Amniotic stem cell (primary cell): ENCODE results near the gene PLA2G4F.

ENCODE experiments used
- DNase-seq: peaks from one replicate; lab custom pipeline; 2025; lab: John Stamatoyannopoulos, UW

The PLA2G4F gene

DNA sequence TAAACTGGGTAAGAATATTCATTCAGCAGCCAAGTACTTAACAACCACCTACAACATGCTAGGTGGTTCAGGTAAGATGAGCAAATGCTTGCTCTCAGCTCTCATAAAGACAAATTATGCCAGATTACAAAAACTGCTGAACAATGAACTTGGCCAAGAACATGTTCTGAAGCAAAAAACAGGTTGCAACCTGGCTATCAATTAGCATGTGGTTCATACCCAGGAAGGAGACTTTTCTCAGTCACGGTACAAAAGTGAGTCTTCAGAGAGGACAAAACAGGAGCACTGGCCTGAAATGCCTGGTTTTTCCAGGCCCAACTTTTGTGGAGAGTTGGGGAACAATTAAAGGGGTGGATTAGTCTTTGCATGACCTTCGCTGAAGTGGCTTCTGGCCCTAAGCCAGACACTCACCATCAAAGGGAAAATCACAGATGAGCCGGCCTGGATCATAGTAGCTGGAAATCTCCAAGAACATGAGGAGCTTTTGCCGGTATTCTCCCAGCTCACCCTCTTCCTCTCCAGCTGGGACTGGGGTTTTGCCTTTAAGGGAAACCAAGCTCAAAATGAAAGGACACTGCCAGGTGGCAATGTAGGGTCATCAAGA lies 7.6 kb upstream of the PLA2G4F start:
- DNase-seq = no peak

DNA sequence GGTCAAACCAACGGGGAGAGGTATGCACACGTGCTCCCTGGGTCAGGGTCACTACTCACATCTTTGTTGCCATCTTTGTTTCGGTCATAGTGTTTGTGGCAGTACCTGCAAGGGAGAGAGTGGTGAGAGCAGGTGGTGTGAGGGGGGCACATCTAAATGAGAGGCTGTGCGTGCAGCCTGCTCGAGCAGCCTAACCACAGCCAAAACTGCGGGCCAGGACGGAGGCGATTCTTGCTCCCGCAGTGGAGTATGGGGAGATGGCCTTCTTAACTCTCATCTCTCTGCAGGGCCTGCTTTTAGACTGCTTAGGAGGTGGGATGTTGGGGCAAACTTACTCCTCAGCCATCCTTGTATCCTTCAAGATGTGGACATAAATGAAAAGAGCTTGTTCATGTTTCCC lies 6.9 kb upstream of the PLA2G4F start:
- DNase-seq = no peak

DNA sequence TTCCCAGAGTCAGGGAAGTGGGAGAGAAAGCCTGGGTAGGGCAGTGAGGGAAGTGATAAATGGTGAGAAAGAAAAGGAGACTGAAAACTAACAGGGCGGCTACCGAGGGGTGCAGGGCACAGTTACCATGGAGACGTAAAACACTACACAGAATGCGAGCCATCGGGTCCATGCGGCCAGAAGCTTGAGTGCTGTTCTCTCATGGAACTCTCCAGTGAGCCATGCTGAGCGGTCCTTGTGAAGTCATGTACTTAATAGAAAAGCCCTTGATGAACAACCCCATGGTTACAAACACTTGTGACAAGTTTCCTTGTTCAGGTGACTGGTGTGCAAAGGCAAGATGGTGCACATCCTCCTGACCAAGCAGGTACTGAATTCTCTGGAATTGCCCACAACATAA lies 3.7 kb upstream of the PLA2G4F start:
- no peak for DNase-seq

DNA sequence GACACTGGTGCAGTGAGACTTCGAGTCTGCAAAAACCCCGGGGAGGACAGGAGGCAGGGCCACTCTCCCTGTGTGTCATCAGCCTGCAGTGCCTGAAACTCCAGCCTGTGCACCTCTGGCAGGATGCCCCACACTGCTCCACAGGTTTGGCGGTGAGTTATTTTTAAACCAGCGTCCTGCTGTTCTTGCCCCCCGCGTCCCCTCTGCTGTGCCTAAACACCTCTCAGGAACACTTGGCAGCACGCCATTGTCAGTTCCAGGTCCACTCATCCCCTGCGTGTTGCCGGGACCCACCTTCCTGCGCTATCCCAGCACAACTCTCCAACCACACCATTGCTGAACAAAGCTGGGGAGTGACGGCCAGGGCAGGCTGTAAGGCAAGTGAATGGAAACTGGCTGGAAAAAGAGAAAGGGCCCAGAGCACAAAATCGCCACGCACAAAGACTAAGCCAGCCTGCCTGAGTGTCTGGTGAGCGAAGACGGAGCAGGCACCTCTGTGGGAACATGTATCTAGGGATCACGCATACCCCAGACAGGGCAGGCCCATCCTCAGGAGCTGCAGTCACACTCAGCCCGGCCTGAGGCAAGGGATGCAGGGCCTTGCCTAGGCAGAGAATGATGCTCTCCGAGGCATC lies 3.1 kb upstream of the PLA2G4F start:
- DNase-seq = no peak

DNA sequence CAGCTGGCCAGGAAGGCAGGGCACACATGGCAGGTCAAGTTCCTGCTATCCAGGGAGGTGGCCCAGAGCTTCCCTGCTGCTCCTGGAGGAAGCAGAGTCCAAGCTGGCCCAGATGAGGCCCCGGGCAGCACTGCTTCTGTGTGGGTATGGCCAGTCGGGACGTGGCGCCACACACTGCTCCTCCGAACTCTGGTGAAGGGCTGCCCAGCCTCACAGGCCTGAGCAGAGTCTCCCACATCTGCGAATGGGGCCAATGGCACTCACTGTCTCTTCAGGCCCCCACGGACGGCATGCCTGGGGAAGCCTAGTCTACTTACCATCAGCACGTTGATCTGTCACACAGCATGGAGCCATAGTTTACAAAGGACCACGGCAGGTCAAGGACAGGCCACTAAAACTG lies 2.5 kb upstream of the PLA2G4F start:
- DNase-seq = no peak

DNA sequence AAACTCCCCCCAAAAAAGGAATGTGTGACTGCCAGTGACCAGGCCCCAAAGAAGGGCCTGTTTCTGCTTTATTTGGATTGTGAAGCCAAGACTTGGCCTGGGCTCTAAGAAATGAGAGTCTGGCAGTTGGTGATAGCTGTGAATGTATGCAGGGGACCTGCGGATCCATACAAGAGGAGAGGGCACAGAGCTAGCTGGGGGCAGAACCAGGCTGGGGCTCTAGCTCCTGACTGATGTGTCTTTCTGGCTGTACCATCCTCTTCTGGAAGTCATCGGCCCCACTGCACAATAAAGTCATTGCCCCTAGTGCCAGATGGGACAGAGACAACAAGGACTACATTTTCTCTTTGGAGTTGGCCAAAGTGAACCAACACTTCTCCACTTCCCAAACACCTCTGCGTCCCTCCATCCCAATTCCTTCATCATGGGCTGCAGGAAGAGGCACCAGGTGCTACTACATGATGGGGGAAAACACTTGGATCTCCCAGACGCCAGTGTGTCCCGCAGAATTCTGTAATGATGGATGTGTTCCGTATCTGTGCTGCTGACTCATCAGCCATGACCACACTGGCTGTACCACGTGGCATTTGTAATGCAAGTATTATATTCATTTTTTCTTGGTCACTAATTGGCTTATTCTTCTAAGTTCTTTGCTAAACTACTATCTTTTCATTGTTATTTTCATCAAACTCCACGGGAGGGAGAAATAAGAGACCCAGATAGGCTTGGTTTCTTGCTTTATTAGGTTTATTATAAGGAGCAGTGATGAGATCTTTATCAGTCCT lies 1.7 kb upstream of the PLA2G4F start:
- DNase-seq = no peak

DNA sequence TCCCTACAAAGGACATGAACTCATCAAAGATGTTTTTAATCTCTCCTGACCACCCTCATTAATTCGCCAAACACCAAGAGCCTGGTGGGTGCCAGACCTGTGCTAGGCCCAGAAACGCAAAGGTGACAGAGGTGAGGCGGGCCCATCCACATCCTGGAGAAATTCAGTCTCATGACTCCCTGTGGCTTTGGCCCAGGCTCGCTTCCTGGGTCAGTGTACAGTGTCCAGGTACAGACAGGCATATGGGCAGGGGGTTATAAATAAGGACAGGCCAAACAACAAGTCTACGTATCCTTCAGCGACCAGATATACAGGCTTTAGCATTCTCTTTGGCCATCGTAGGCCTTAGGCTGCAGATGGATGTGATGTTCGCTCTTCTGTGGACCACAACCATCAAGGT lies 945 bp upstream of the PLA2G4F start:
- no peak for DNase-seq

DNA sequence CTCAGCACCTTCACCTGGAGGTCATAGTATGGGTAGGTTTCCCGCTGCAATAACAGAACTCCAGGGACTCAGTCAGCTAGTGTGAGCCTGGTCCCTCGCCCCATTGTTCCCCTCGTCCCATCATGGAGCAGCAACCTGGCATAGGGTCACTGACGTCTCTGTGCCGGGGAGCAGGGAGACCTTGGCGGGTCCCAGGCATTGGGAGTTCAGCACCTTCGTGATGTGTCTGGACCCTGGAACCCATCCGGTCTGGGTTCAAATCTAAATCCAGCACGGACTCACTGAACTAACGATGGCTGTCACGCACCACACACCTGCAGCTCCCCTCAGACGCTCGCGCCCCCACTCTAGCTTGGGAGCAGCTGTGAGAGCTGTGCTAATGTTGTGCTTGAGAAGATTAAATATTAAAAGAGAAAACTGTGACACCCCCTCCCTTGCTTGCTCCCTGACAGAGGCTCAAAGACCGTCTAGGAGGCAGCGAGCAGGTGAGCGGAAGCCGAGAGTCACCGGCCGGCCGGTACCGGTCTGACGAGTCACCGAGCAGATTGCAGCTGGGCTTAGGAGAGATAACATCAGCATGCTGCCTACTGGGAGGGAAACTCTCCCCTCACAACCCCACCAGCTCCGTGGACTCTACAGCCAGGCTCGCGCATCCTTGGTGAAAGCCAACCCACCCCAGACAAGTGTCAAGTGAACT lies 742 bp downstream of the PLA2G4F start:
- no peak for DNase-seq

DNA sequence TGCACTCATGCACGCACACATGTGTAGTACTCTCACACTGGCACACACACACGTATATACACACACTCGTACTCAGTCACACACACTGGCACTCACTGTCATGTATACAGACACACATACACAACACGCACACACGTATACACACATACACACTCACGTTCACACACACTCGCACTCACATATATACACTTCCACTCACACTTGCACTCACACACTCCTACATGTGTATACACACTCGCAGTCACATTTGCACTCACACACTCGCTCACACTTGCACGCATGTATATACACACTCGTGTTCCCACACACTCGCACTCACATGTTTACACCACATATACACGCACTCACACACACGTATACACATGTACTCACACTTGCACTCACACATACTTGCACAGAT lies 1.5 kb downstream of the PLA2G4F start:
- DNase-seq = no peak

DNA sequence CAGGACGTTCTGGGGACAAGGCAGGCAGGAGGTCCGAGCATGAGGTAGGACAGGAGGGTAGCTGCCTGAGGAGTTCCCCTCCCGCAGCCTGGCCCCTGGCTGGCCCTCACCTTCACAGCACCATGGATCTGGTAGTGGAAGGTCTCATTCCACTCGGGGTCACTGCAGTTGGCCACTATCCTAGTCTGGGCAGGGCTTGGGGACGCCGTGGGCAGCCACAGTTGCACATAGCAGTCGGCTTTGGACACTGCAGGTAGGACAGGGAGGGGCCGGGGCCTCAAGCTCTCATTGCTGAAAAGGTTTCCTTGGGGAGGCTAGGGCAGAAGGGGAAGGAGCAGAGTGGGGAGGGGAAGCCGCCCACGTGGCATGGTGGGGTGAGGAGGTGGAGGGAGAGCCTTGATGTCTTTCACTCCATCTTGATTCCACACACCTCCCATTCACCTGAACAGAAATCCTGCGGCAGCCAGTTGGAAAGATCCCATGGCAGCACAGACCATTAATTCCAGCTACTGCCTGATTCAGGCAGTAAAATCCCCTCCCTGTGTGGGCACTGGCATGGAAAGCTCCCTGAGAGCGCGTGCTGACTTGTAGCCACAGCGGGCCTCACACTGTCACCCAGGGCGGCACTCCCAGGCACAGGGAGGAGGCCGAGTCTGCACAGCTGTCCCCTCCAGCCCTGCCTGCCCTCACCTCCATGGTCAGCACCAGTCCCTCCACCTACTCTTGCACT lies 2.1 kb downstream of the PLA2G4F start:
- no peak for DNase-seq

DNA sequence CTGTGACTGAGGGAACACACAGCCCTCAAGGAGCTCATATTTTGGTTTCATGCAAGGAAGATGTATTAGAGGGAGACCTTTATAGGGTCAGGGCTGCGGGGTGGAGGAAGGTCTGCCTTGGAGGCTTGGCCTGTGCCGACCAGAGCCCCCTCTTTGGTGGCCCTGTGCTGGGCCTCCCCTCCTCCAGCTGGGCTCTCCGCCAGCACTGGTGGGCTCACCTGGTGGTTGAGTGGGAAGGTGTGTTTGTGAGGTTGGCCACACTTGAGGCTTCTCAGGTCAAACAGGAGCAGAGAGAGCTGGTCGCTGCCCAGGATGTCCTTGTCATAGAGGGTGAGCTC lies 2.6 kb downstream of the PLA2G4F start:
- no peak for DNase-seq

DNA sequence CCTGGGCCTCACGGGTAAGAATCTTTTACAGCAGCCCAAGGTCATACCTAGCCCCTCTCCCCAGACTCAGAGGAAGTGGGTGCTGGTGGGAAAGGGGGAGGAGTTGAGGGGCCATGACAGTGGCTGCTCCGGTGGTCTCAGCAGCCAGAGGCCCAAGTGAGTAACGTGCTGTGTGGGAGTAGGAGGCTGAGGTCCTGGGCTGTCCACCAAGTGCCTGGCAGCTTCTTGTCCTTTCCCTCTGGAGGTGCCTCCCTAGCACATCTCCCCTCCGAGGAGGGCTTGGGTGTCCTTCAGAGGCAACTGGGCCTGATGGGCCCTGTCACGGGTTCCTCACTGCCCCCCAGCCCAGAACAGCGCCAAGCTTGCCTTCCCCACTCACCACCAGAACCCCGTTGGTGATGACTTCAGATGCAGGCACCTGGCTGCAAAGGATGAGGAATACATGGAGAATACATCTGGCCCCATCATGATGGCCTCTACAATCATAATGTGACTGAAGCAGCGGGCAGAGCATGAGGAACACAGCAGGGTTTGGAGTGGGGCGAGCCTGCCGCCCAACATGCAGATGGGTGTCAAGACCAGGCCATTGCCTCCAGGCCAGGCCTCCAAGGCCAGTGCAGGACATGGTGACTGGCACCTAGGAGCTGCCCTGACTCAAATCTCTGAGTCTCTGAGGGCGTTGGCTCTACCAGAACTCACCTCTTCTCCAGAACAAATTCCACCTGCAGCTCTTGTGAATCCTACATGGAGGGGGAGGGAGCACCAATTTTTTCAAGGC lies 3.3 kb downstream of the PLA2G4F start:
- DNase-seq = no peak

DNA sequence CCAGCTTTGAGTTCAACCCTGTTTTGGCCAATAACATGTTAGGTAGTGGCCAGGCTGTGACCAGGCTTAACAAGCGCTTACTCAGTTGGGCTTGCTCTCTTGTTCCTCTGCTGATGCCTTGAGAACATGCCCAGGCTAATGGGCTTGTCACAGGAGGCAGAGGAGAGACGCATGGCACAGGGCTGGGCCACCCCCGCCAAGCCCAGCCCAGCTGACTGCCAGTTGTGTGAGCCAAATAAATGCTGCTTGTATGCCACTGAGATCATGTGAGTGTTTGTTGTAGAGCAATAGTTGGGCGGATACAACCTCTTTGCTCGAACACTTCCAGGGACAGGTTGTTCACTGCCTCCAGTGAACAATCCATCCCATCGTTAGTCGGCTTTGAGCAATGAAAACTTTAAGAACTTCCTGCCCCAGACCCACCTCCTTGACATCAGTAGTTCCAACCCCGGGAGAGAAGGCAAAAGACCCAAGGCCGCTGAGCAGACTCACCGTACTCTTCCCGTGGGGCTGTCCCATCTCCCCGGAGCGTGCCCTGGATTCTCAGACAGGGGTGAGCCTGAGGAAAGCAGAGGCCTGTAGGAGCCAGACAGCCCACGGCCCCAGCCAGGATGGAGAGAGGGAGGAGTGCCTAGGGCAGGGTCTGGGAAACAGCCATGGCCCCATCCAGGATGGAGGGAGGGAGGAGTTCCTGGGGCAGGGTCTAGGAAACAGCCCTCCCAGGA lies 4.1 kb downstream of the PLA2G4F start:
- DNase-seq = no peak

DNA sequence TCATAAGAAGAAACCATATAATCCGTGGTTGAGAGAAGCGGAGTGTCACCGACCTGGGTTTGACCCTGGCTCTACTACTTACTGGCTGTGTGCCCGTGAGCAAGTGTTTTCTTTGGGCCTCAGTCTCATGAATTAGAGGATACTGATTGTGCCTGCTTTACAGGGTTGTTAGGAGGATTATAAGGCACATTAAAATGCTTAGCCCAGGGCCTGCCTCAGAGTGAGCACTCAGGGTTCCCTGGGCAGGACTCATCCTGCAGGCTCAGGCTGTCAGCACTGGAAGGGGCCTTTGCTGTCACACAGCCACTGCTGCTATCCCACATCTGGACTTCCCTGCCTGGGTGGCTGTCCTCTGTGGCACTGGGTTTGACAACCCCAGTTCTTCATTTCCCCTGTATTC lies 4.7 kb downstream of the PLA2G4F start:
- DNase-seq = no peak

DNA sequence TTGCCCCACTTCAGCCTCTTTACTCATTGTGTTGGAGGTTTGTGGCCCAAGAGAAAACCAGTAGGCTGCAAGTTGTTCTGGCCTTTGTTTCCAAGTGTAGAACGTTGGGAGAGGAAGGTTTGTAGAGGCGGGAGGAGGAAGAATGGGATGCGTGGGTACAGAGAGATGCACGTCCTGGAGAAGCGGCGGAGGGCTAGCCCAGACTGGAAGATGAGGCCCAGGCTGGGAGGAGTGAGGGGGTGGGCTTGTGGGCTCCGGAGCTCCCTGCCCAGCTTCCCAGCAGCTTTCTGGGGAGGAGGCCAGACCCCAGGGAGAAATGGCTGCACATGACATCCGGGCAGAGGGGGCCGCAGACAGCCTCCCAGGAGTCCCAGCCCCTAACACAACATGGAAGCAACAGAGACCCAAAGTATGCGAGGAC lies 5.3 kb downstream of the PLA2G4F start:
- DNase-seq = no peak

DNA sequence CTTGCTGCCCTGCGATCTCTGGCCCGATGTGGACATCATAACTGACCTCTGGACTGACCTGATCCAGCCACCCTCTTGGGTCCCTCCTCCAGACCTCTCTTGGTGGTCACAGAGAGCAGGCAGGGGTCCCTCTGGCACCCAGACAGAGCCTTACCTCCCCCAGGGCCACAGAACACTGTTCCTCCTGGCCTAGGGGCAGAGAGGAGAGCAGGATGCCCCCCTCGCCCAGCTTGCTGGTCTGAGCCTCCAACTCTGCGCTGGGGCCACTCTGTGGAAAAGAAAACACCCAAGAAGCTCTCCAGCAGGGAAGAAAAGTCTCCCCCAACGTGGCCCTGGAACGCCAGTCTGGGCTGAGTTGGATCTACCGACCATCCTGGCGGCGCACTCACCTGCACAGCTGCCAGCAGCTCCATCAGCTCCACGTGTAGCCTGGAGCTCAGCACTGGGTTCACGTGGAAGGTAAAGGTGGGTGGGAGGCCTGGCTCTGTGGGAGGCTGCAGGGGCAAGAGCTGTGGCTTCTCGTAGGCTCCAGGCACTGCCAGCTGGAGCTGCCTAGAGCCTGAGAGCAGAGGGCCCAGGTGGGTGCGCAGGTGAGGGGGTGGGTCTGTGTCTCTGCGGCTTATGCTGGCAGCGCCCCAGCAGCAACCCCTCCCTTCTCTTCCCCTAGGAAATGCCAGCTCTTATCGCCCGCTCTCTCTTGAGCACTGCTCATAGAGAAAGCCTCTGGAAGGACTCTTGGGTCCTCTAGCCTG lies 6.0 kb downstream of the PLA2G4F start:
- DNase-seq = no peak

DNA sequence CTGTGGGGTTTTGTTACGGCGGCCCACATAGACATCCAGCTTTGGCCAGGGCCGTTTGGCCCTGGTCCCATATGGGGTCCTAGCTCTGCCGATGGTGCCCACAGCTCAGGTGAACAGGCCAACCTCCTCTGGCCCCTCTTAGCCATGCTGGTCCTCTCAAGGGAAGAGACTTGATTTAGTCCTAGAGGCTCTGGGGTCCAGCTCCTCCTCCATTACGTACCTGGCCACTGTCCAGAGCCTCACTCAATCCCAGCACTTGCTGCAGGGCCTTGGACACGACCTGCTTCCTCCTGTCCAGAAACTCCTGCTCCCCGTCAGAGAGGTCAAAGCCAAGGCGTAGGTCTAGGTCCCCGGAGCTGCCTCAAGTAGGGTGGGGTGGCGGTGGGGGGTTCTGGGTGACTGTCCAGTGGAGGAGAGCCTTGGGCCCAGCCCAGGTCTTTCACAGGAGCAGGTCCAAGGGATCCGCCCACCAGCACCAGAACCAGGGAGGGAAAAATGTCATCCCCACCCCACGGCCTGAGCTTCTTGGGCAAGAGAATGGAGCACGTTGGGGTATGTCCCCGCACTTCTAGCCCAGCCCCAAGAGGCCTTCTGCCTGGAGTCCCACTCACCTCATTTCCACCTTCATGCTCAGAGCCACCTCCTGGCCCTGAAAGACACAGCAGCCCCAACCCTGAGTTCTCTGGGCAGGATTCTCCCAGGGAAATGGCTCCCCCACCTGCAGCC lies 6.8 kb downstream of the PLA2G4F start:
- DNase-seq = no peak

DNA sequence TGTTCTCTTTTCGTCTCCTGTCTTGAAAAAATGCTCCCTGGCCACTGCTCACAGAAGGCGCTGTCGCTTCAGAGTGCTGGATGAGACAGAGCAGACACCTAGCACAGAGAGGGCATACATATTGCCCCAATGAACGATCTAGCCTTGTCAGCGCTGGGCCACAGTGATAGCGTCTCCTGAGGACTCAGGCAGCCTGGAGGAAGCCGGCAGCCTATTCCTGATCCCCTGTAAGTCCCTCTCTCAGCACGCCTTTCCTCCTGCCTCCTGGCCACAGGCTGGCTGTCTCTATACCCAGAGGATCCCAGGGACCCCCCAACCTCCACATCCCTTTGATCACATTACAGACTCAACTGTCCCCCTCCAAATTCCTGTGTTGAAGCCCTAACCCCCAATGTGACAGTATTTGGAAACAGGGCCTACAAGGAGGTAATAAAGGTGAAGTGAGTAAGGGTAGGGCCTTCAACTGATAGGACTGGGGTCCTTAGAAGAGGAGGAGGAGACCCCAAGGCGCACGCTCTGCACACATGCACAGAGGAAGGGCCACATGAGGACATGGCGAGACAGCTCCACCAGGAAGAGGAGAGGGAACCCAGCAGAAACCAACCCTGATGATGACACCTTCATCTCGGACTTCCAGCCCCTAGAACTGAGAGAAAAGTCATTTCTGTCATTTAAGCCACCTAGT lies 7.5 kb downstream of the PLA2G4F start:
- DNase-seq = no peak

DNA sequence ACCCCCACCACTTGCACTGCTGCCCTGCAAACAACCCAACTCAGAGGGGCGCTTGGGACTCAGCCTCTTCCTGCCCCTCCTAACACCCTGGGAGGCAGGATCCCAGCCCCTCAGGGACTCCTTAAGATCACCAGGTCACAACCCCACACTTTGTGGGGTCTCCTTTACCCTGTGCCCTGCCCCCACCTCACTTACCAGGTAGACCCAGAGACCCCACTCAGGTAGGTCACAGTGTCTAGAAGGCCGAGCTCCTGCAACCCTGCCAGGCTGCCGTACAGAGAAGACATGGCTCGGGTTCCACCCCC lies 9.1 kb downstream of the PLA2G4F start:
- DNase-seq = no peak
